Ovary (tissue), 9 donors: ENCODE measurements around the gene ZFC3H1. TPM values are rescaled to one million over a fixed set of nuclear protein-coding genes. Genes with fewer than 3 reads are reported as not detected.
A peak's percentile ranks its signal among the peaks of the same experiment; 100 is the strongest.

ENCODE experiments used
- DNase-seq, 5 donors: peaks; one replicate each; pipeline ENCODE4 v3.0.0-alpha.2; 2019 to 2020
- H3K27ac ChIP-seq, 2 donors: fragments of 200-600 bp; one replicate each; pipeline versions ENCODE4 v1.5.1 to v1.8.0; 2019 to 2022
- H3K27me3 ChIP-seq: fragments of 200-600 bp; one replicate; pipeline ENCODE4 v1.8.0; 2022
- H3K36me3 ChIP-seq: fragments of 200-600 bp; sonication (generic); one replicate; pipeline ENCODE4 v1.5.1; 2019
- H3K4me1 ChIP-seq: one replicate; pipeline ENCODE4 v1.8.1; 2013; ENCODE audit warnings: mild to moderate bottlenecking, moderate library complexity; ENCODE audit not compliant: insufficient read depth
- H3K4me3 ChIP-seq: fragments of 200-600 bp; sonication (generic); one replicate; pipeline ENCODE4 v1.5.1; 2017
- H3K9me3 ChIP-seq, 2 donors: fragments of 200-600 bp in 1 of 2; sonication (generic) in 1 of 2; one replicate each; pipeline versions ENCODE4 v1.5.1 to v1.8.1; 2013 to 2019; ENCODE audit warnings: mild to moderate bottlenecking in 1 of 2, moderate library complexity in 1 of 2
- EP300 ChIP-seq: sonication (generic); formaldehyde crosslinking; IDR thresholded peaks from one replicate; pipeline ENCODE4 v1.6.1; 2017; ENCODE audit warnings: antibody characterized with exemption
- POLR2A ChIP-seq: fragments of 450-650 bp; IDR thresholded peaks from one replicate; pipeline ENCODE4 v1.6.1; 2017; ENCODE audit warnings: antibody characterized with exemption, mild to moderate bottlenecking, moderate library complexity
- WGBS, 3 donors: extraction: QIAGEN DNeasy Blood & Tissue Kit in 1 of 3; methylation state at CpG; one replicate each; pipeline versions ENCODE4 v1.1.5 to v1.1.7; 2013 to 2017; 5-methylcytosine and 5-hydroxymethylcytosine counted together
- intact Hi-C, 4 donors: fragments of 100-400 bp; cut with DNase I; formaldehyde crosslinking; loops; one replicate each; pipeline versions ENCODE4 v1.11.0 to v1.15.1; 2022 to 2023
- polyA plus RNA-seq, 2 donors: library from polyadenylated mRNA; stranded (reverse); fragments of 200-250 nt in 1 of 2; fragments of 350-450 nt in 1 of 2; fragmentation: Illumina TruSeq in 1 of 2; extraction: RNeasy Lipid Tissue Mini Kit (QIAGEN cat#74804) in 1 of 2; gene quantifications; one replicate each; pipeline ENCODE4 v1.2.3, GENCODE V29; 2013 to 2014
- total RNA-seq, 7 donors: library from RNA; depleted of rRNA in 2 of 7; stranded (reverse); fragments of >200 nt in 2 of 7; fragmentation: NEBNext Ultra II Directional in 3 of 7; extraction: Animal tissue kit (Norgen Biotek cat#: 25700) in 3 of 7; gene quantifications; one replicate each; pipeline versions ENCODE4 v1.1.0 to v1.2.4, GENCODE V29; 2016 to 2023
- TF ChIP-seq, protein P1 (sequence below), 3 donors: fragments of 450-650 bp in 2 of 3; fragments of 200-600 bp in 1 of 3; IDR thresholded peaks; one replicate each; pipeline versions ENCODE4 v1.5.1 to v1.8.0; 2016 to 2022; ENCODE audit warnings: antibody characterized with exemption in 3 of 3, mild to moderate bottlenecking in 1 of 3
- donor health status: DM: no; HTN: no; CAD: no; lungs with moderate emphysema.
- donor health status: DM: no; HTN: no; CAD: no.
- donor health status: Bipolar disorder and iron deficiency.
- donor health status: DM: yes; HTN: yes; CAD: no.
- donor health status: DM: no; HTN: no; CAD: no.
- donor health status: DM: yes; HTN: yes; CAD: no.

The ZFC3H1 gene
- total and polyA plus RNA-seq, 9 donors: 17.5 to 51.0 (median 42.3) TPM

DNA sequence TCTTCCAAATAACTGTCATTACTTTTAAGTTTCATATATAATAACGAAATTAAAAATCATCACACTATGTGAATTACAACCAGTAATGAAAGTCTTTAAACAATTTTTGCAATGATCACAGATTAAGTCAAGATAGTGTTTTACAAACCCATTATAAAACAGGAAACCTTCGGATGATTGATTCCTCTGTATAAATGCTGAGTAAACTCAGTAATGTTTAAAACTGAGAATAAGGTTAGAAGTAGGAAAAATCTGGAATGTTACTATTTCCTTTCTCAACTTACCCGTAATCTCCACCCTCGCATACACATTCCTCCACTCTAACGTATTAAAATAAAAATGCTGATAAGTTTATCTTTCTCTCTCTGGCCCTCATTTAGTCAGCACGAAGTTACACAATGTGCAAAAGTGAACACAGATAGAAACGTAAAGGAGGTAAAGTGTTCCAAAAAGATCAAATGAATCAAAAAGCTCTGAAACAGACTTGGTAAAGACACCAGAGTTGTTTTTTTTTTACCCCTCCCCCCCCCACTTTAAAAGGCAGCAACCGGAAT, 1.6 kb downstream of the ZFC3H1 start:
- H3K27me3 ChIP-seq: no peaks in the 10 kb centered on the region
- H3K4me3 ChIP-seq: peak overlapping the region; percentile 99
- no peak overlapping the region for H3K27ac ChIP-seq
- intact Hi-C loops: loop anchor here in 2 of 4 donors (5.0 to 10.0 kb wide), 2 partner anchors 93 to 95 kb away; partner anchors contain the start of gene RAB21 (in 1 of the 2)
- TF ChIP-seq POLR2A: no peak
- no peaks in the 10 kb centered on the region for H3K9me3 ChIP-seq
- DNase-seq: no peak
- WGBS, 3 donors: 3 to 5% (median 4%) methylated on average over 8 of the region's 8 CpGs
- no peaks in the 10 kb centered on the region for H3K36me3 ChIP-seq
- H3K4me1 ChIP-seq: peaks cover 4% of the 10 kb centered on the region

DNA sequence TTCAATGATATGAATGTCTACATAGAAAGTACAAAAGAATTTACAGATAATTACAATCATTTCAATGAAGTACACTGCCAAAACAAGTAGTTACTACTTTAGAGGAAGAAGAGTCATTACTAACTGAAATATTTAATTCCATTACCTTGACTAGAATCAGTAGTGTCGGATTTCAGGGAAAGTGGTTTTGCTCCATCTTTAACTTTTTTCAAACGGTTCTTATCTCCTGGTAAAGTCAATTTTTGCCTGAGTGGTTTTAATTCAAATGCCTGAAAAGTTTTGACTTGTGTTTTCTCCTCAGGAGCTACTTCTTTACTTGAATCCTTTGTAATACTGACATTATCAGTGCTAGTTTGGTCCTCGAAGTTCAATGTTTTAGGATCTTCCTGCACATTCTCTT, 6.9 kb downstream of the ZFC3H1 start:
- intact Hi-C loops: no loop called here
- TF ChIP-seq, protein P1, sequence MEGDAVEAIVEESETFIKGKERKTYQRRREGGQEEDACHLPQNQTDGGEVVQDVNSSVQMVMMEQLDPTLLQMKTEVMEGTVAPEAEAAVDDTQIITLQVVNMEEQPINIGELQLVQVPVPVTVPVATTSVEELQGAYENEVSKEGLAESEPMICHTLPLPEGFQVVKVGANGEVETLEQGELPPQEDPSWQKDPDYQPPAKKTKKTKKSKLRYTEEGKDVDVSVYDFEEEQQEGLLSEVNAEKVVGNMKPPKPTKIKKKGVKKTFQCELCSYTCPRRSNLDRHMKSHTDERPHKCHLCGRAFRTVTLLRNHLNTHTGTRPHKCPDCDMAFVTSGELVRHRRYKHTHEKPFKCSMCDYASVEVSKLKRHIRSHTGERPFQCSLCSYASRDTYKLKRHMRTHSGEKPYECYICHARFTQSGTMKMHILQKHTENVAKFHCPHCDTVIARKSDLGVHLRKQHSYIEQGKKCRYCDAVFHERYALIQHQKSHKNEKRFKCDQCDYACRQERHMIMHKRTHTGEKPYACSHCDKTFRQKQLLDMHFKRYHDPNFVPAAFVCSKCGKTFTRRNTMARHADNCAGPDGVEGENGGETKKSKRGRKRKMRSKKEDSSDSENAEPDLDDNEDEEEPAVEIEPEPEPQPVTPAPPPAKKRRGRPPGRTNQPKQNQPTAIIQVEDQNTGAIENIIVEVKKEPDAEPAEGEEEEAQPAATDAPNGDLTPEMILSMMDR (IDR thresholded peaks at IDR 0.05): no peak
- TF ChIP-seq POLR2A (no peak), EP300 (no peak)
- no peak for DNase-seq
- Histone ChIP-seq H3K27me3 (no peaks in the 10 kb centered on the region), H3K4me3 (no peak overlapping the region), H3K4me1 (peaks cover 4% of the 10 kb centered on the region), H3K9me3 (no peaks in the 10 kb centered on the region), H3K36me3 (no peaks in the 10 kb centered on the region), H3K27ac (no peak overlapping the region)
- 38 to 58% (median 40%) methylated on average over 3 of the region's 3 CpGs for WGBS, 3 donors

DNA sequence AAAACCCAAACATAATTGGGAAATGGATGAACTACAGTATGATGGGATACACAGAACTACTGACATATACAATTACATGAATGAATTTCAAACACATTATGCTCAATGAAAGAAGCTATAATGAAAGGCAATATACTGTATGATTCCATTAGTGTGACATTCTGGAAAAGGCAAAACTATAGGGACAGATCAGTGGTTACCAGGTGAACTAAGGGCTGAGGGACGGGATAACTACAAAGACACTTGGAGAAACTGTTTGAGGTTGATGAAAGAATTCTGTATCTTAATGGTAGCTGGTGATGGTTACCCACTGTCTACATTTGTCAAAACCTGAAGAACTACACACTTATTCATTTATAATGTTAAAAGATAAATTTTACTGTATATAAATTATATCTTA, 7.7 kb downstream of the ZFC3H1 start:
- H3K27ac ChIP-seq: no peak overlapping the region
- DNase-seq: no peak
- H3K36me3 ChIP-seq: no peaks in the 10 kb centered on the region
- no peaks in the 10 kb centered on the region for H3K4me1 ChIP-seq
- intact Hi-C loops: no loop called here
- H3K4me3 ChIP-seq: no peak overlapping the region
- H3K27me3 ChIP-seq: no peaks in the 10 kb centered on the region
- no peak for TF ChIP-seq EP300
- no peak for TF ChIP-seq POLR2A
- TF ChIP-seq, protein P1 (IDR thresholded peaks at IDR 0.05): no peak
- H3K9me3 ChIP-seq: no peaks in the 10 kb centered on the region
- WGBS, 3 donors: 93 to 100% (median 96%) methylated on average over 1 of the region's 1 CpG

DNA sequence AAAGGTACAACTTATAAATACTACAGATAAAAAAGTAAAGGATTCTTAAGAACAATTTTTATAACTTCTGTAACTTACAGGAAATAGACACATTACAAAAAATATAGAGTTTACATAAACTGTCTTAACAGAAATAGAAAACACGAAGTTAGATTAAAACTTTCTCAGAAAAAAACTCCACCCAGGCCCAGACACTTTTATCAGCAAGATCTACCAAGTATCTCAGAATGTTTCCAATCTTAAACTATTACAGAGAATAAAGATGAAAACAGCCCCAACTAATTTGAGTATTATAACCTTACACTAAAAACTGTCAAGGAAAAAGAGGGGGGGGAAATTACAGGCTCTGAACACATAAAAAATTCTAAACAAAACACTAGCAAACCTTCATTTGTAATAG, 8.2 kb downstream of the ZFC3H1 start:
- no peaks in the 10 kb centered on the region for H3K27me3 ChIP-seq
- no peak overlapping the region for H3K4me3 ChIP-seq
- no peaks in the 10 kb centered on the region for H3K4me1 ChIP-seq
- DNase-seq: no peak
- H3K9me3 ChIP-seq: no peaks in the 10 kb centered on the region
- TF ChIP-seq POLR2A (no peak), EP300 (no peak)
- TF ChIP-seq, protein P1 (IDR thresholded peaks at IDR 0.05): no peak
- H3K27ac ChIP-seq: no peak overlapping the region
- H3K36me3 ChIP-seq: no peaks in the 10 kb centered on the region
- intact Hi-C loops: no loop called here
- 69 to 76% (median 72%) methylated on average over 1 of the region's 1 CpG for WGBS, 3 donors

DNA sequence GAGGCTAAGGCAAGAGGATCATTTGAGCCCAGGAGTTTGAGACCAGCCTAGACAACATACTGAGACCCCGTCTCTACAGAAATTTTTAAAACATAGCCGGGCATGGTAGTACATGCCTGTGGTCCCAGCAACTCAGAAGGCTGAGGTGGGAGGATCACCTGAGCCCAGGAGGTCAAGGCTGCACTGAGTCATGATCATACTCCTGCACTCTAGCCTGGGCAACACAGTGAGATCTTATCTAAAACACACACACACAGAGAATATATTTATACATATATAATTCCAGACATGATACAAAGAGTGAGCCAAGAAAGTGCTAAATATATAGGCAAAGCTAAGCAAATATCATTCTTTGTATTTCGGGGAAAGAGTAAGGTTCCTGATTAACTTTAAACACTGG, 9.4 kb downstream of the ZFC3H1 start:
- no peak overlapping the region for H3K27ac ChIP-seq
- H3K4me1 ChIP-seq: no peaks in the 10 kb centered on the region
- no peaks in the 10 kb centered on the region for H3K27me3 ChIP-seq
- no peak overlapping the region for H3K4me3 ChIP-seq
- no peaks in the 10 kb centered on the region for H3K9me3 ChIP-seq
- 84 to 96% (median 96%) methylated on average over 3 of the region's 3 CpGs for WGBS, 3 donors
- H3K36me3 ChIP-seq: no peaks in the 10 kb centered on the region
- DNase-seq: no peak
- intact Hi-C loops: no loop called here
- TF ChIP-seq EP300 (no peak), POLR2A (no peak)
- TF ChIP-seq, protein P1 (IDR thresholded peaks at IDR 0.05): no peak
